Measurements from ENCODE around the gene NUB1. TPM values are rescaled to one million over a fixed set of nuclear protein-coding genes. Genes with fewer than 3 reads are reported as not detected.

NUB1 gene
- total RNA-seq: 24.6 and 28.5 TPM in 2 replicates

GRCh38 chr7:151341357-151342101 is at the start of gene NUB1:
Gene NUB1 (plus strand): TSS chr7:151341812. CDS start chr7:151345350, 3,538 bp downstream.

GRCh38 chr7:151409667-151410404 is 68.2 kb downstream of the NUB1 start, which contains the start of gene WDR86:
Gene WDR86 (minus strand): TSS chr7:151410038. CDS start chr7:151409589, 449 bp downstream.

Other genes with a start within 250 kb of the NUB1 start
- gene GBX1, start 174.1 kb upstream of the NUB1 start, total RNA-seq: not detected in 2 replicates
- gene ASB10, start 154.6 kb upstream of the NUB1 start, total RNA-seq: not detected in 2 replicates
- gene H2BK1, start 131.3 kb upstream of the NUB1 start, total RNA-seq: not detected in 2 replicates
- gene ABCF2, start 114.6 kb upstream of the NUB1 start, total RNA-seq: 41.2 and 49.7 TPM in 2 replicates
- 89.0 and 110 TPM in 2 replicates for gene CHPF2, start 109.3 kb upstream of the NUB1 start, total RNA-seq
- gene SMARCD3, start 93.1 kb upstream of the NUB1 start, total RNA-seq: 27.5 and 41.0 TPM in 2 replicates
- not detected in 2 replicates for gene WDR86, start 68.2 kb downstream of the NUB1 start, total RNA-seq
- gene CRYGN, start 98.3 kb downstream of the NUB1 start, total RNA-seq: not detected in 2 replicates
- 79.3 and 81.5 TPM in 2 replicates for gene RHEB, start 178.1 kb downstream of the NUB1 start, total RNA-seq